ENCODE results near the gene HSPB6.

HSPB6 gene

DNA sequence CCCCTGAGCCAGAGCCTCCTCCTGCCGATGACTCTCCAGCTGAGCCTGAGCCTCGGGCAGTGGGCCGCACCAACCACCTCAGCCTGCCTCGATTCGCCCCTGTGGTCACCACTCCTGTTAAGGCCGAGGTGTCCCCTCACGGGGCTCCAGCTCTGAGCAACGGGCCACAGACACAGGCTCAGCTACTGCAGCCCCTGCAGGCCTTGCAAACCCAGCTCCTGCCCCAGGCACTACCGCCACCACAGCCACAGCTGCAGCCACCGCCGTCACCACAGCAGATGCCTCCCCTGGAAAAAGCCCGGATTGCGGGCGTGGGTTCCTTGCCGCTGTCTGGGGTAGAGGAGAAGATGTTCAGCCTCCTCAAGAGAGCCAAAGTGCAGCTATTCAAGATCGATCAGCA, 35.5 kb downstream of the HSPB6 start:
- H3K27me3 ChIP-seq (ENCODE audit: control insufficient read depth, insufficient read depth, low read length) = no peaks in the 10 kb centered on the region
- no peaks in the 10 kb centered on the region; the same call in 1 of the 2 replicates for H3K4me1 ChIP-seq (ENCODE audit: control insufficient read depth, insufficient read depth, low read length)
- H3K9me3 ChIP-seq (ENCODE audit: control insufficient read depth, insufficient read depth, low read length) = no peaks in the 10 kb centered on the region
- WGBS (ENCODE audit: insufficient coverage, insufficient read length) = no CpG with 5 or more reads among the region's 16 CpGs
- no peak for DNase-seq (ENCODE audit: low read depth, low spot score)
- no peak overlapping the region for H3K27ac ChIP-seq (ENCODE audit: low read length)
- no peak overlapping the region for H3K4me3 ChIP-seq (ENCODE audit: low read length)
- H3K36me3 ChIP-seq (ENCODE audit: control insufficient read depth, insufficient read depth, low read length) = peaks cover 50% of the 10 kb centered on the region

DNA sequence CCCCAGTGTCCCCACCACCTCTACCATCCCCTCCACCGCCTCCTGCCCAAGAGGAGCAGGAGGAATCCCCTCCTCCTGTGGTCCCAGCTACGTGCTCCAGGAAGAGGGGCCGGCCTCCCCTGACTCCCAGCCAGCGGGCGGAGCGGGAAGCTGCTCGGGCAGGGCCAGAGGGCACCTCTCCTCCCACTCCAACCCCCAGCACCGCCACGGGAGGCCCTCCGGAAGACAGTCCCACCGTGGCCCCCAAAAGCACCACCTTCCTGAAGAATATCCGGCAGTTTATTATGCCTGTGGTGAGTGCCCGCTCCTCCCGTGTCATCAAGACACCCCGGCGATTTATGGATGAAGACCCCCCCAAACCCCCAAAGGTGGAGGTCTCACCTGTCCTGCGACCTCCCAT, 36.2 kb downstream of the HSPB6 start:
- no peaks in the 10 kb centered on the region for H3K9me3 ChIP-seq (ENCODE audit: control insufficient read depth, insufficient read depth, low read length)
- no peak overlapping the region for H3K4me3 ChIP-seq (ENCODE audit: low read length)
- WGBS (ENCODE audit: insufficient coverage, insufficient read length) = no CpG with 5 or more reads among the region's 17 CpGs
- peaks cover 2% of the 10 kb centered on the region for H3K4me1 ChIP-seq (ENCODE audit: control insufficient read depth, insufficient read depth, low read length)
- peaks cover 46% of the 10 kb centered on the region for H3K36me3 ChIP-seq (ENCODE audit: control insufficient read depth, insufficient read depth, low read length)
- no peak overlapping the region for H3K27ac ChIP-seq (ENCODE audit: low read length)
- H3K27me3 ChIP-seq (ENCODE audit: control insufficient read depth, insufficient read depth, low read length) = no peaks in the 10 kb centered on the region
- no peak for DNase-seq (ENCODE audit: low read depth, low spot score)

DNA sequence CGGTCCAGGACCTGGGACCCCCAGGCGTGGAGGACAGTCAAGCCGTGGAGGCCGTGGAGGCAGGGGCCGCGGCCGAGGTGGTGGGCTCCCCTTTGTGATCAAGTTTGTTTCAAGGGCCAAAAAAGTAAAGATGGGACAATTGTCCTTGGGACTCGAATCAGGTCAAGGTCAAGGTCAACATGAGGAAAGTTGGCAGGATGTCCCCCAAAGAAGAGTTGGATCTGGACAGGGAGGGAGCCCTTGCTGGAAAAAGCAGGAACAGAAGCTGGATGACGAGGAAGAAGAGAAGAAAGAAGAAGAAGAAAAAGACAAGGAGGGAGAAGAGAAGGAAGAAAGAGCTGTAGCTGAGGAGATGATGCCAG, 36.7 kb downstream of the HSPB6 start:
- Histone ChIP-seq H3K9me3 (ENCODE audit: control insufficient read depth, insufficient read depth, low read length) (no peaks in the 10 kb centered on the region), H3K4me3 (ENCODE audit: low read length) (no peak overlapping the region), H3K27me3 (ENCODE audit: control insufficient read depth, insufficient read depth, low read length) (no peaks in the 10 kb centered on the region), H3K4me1 (ENCODE audit: control insufficient read depth, insufficient read depth, low read length) (peaks cover 6% of the 10 kb centered on the region), H3K27ac (ENCODE audit: low read length) (no peak overlapping the region), H3K36me3 (ENCODE audit: control insufficient read depth, insufficient read depth, low read length) (peaks cover 41% of the 10 kb centered on the region)
- WGBS (ENCODE audit: insufficient coverage, insufficient read length) = no CpG with 5 or more reads among the region's 9 CpGs
- DNase-seq (ENCODE audit: low read depth, low spot score) = no peak

DNA sequence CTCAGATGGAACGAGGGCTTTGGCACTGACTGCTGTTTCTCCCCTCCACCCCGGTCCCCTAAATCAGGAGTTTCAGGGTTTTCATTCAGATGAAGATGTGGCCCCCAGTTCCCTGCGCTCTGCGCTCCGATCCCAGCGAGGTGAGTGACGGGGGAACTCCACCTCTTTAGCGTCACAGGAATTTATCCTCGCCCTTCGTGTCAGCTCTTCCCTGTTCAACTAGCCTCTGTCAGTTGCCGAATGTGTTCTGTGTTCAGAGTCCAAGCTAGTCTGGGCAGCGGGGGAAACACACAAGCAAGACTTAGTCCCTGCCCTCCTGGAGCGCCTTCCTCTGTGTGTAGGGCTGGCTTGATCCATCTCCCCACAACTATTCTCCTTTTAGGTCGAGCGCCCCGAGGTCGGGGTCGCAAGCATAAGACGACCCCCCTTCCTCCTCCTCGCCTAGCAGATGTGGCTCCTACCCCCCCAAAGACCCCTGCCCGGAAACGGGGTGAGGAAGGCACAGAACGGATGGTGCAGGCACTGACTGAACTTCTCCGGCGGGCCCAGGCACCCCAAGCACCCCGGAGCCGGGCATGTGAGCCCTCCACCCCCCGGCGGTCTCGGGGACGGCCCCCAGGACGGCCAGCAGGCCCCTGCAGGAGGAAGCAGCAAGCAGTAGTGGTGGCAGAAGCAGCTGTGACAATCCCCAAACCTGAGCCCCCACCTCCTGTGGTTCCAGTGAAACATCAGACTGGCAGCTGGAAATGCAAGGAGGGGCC, 37.2 kb downstream of the HSPB6 start:
- no peaks in the 10 kb centered on the region for H3K9me3 ChIP-seq (ENCODE audit: control insufficient read depth, insufficient read depth, low read length)
- WGBS (ENCODE audit: insufficient coverage, insufficient read length) = no CpG with 5 or more reads among the region's 32 CpGs
- peaks cover 36% of the 10 kb centered on the region for H3K36me3 ChIP-seq (ENCODE audit: control insufficient read depth, insufficient read depth, low read length)
- H3K27ac ChIP-seq (ENCODE audit: low read length) = no peak overlapping the region
- DNase-seq (ENCODE audit: low read depth, low spot score) = no peak
- H3K4me1 ChIP-seq (ENCODE audit: control insufficient read depth, insufficient read depth, low read length) = peaks cover 6% of the 10 kb centered on the region
- H3K27me3 ChIP-seq (ENCODE audit: control insufficient read depth, insufficient read depth, low read length) = no peaks in the 10 kb centered on the region
- no peak overlapping the region for H3K4me3 ChIP-seq (ENCODE audit: low read length)

DNA sequence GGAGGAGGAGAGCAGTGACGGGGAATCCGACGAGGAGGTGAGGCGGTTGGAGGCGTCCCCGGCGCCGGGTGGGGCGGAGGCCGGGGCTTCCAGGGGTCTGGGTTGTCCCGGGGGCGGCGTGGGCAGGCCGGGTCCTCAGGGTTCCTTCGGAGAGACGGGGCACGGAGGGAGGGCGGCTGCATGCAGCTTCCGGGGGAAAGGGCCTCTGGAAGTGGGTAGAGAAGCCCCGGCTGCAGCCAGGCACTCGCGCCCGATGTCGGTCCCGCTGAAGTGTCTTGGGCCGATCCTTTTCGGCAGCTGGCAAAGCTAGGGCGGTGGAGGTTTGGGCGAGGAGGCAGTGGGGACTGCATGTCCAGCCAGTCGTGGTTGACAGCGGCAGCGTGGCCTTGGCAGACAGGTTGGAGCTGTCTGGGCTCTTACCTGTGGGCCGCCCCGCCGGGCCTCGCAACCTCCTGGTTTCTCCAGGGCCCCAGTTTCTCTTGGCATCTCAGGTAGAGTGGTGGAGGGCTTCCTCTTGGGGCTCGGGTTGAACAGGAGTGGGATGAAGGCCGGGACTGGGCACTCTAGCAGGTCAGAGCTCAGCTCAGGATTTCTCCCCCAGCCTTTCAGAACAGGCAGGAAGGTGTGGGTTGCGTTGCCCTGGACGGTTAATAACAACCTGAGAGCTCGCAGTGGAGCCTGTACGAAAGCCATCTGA, 38.3 kb downstream of the HSPB6 start:
- no peaks in the 10 kb centered on the region for H3K27me3 ChIP-seq (ENCODE audit: control insufficient read depth, insufficient read depth, low read length)
- H3K4me1 ChIP-seq (ENCODE audit: control insufficient read depth, insufficient read depth, low read length) = peaks cover 8% of the 10 kb centered on the region
- H3K4me3 ChIP-seq (ENCODE audit: low read length) = peak overlapping the region; percentile 89
- WGBS (ENCODE audit: insufficient coverage, insufficient read length) = no CpG with 5 or more reads among the region's 42 CpGs
- DNase-seq (ENCODE audit: low read depth, low spot score) = no peak
- no peaks in the 10 kb centered on the region for H3K9me3 ChIP-seq (ENCODE audit: control insufficient read depth, insufficient read depth, low read length)
- no peak overlapping the region for H3K27ac ChIP-seq (ENCODE audit: low read length)
- H3K36me3 ChIP-seq (ENCODE audit: control insufficient read depth, insufficient read depth, low read length) = peaks cover 26% of the 10 kb centered on the region

DNA sequence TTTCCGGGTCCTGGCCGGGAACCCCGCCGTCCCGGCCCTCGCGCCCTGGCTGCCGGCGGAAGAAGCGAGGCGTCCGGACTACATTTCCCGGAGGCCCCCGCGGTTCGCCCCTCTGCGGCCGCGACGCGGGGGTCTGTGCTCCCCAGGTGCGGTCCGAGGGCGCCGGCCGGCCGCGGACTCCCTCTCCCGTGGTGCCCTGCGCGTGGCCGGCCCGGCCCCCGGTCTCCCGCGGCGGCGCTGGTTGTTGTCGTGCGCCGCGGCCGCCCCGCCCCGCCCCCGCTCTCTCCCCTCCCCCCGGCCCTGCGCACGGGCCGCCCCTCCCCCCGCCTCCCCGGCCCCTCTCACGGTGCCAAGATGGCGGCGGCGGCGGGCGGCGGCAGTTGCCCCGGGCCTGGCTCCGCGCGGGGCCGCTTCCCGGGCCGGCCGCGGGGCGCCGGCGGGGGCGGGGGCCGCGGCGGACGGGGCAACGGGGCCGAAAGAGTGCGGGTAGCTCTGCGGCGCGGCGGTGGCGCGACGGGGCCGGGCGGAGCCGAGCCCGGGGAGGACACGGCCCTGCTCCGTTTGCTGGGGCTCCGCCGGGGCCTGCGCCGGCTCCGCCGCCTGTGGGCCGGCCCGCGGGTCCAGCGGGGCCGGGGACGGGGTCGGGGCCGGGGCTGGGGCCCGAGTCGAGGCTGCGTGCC, 39.0 kb downstream of the HSPB6 start, which contains the start of gene KMT2B:
Gene KMT2B (plus strand): TSS at position 339 of the 680 bp plus-strand sequence. CDS start 16 bp downstream, at position 355.
- H3K36me3 ChIP-seq (ENCODE audit: control insufficient read depth, insufficient read depth, low read length) = peaks cover 19% of the 10 kb centered on the region
- H3K27ac ChIP-seq (ENCODE audit: low read length) = no peak within 1 kb of the TSS
- H3K4me3 ChIP-seq (ENCODE audit: low read length) = peak within 1 kb of the TSS; percentile 89
- WGBS (ENCODE audit: insufficient coverage, insufficient read length) = no CpG with 5 or more reads among the region's 109 CpGs
- no peak for DNase-seq (ENCODE audit: low read depth, low spot score)
- peaks cover 8% of the 10 kb centered on the region for H3K4me1 ChIP-seq (ENCODE audit: control insufficient read depth, insufficient read depth, low read length)
- no peaks in the 10 kb centered on the region for H3K27me3 ChIP-seq (ENCODE audit: control insufficient read depth, insufficient read depth, low read length)
- no peaks in the 10 kb centered on the region for H3K9me3 ChIP-seq (ENCODE audit: control insufficient read depth, insufficient read depth, low read length)

DNA sequence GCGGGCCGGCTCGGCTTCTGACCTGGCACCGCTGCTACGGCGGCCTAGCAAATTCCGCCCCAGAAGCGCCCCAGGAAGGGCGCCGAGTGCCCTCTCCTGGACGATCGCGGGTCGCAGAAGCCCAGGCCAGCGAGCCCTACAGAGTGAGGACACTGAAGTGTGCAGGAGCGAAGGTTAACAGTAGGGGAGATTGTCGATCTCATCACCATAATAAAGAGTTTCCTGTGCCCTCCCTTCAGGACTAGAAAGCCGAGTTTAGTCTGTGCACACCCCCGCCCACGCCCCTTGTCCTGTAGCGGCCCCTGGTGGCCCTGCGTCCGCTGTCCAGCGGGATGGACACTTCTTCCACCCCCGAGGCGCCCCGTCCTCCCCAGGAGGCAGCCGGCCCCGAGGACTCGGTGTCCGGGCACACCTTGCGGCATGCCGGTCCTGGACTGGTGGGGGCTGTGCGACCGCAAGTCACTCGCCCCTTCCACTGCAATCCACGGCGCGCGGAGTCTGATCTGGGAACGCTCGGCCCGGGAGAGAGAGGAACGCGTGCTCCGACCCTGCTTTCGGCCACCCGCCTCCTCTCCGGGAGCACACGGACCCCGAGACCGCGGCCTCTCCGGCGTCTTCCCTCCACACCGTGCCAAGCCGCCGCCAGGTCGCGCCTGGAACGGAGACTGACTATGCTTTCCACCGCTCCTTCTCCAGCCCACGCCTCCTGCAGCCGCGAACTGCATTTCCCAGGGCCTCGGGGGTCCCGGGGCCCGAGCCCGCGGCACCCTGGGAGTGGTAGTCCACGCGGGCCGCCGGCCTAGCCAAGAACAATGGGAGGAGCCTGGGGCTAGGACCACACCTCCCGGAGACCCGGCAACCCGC, 39.8 kb downstream of the HSPB6 start:
- peaks cover 12% of the 10 kb centered on the region for H3K36me3 ChIP-seq (ENCODE audit: control insufficient read depth, insufficient read depth, low read length)
- peaks cover 8% of the 10 kb centered on the region for H3K4me1 ChIP-seq (ENCODE audit: control insufficient read depth, insufficient read depth, low read length)
- peak; percentile 93 for DNase-seq (ENCODE audit: low read depth, low spot score)
- no peak overlapping the region for H3K27ac ChIP-seq (ENCODE audit: low read length)
- H3K27me3 ChIP-seq (ENCODE audit: control insufficient read depth, insufficient read depth, low read length) = no peaks in the 10 kb centered on the region
- peak overlapping the region; percentile 74 for H3K4me3 ChIP-seq (ENCODE audit: low read length)
- WGBS (ENCODE audit: insufficient coverage, insufficient read length) = no CpG with 5 or more reads among the region's 77 CpGs
- H3K9me3 ChIP-seq (ENCODE audit: control insufficient read depth, insufficient read depth, low read length) = no peaks in the 10 kb centered on the region

DNA sequence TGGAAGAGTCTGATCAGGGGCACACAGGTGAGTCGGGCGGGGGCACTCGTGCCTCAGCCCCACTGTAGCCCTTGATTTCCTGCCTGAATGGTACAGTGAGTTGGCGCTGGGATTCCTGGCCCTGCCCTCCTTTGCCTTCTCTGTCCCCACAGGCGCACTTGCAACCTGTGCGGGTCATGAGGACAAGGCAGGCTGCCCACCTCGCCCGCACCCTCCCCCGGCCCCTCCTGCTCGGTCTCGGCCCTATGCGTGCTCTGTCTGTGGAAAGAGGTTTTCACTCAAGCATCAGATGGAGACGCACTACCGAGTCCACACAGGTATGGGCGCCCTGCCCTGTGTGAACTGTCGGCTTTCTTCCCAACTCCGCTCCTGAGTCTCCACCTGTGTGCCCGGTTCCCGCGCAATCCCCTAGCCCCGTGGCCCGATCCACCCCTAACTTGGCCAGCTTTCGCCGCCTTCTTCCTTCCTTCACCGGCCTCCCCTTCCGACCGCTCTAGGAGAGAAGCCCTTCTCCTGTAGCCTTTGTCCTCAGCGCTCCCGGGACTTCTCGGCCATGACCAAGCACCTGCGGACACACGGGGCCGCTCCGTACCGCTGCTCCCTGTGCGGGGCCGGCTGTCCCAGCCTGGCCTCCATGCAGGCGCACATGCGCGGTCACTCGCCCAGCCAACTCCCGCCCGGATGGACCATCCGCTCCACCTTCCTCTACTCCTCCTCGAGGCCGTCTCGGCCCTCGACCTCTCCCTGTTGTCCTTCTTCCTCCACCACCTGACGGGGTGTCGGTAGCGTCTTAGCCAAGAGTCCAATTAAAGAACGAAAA, 40.6 kb downstream of the HSPB6 start:
- Histone ChIP-seq H3K4me3 (ENCODE audit: low read length) (peak overlapping the region; percentile 74; the same call in 1 of the 2 replicates), H3K9me3 (ENCODE audit: control insufficient read depth, insufficient read depth, low read length) (no peaks in the 10 kb centered on the region), H3K27ac (ENCODE audit: low read length) (no peak overlapping the region), H3K4me1 (ENCODE audit: control insufficient read depth, insufficient read depth, low read length) (peaks cover 8% of the 10 kb centered on the region), H3K27me3 (ENCODE audit: control insufficient read depth, insufficient read depth, low read length) (no peaks in the 10 kb centered on the region), H3K36me3 (ENCODE audit: control insufficient read depth, insufficient read depth, low read length) (peaks cover 8% of the 10 kb centered on the region; the same call in 1 of the 2 replicates)
- no CpG with 5 or more reads among the region's 52 CpGs for WGBS (ENCODE audit: insufficient coverage, insufficient read length)
- no peak for DNase-seq (ENCODE audit: low read depth, low spot score)

DNA sequence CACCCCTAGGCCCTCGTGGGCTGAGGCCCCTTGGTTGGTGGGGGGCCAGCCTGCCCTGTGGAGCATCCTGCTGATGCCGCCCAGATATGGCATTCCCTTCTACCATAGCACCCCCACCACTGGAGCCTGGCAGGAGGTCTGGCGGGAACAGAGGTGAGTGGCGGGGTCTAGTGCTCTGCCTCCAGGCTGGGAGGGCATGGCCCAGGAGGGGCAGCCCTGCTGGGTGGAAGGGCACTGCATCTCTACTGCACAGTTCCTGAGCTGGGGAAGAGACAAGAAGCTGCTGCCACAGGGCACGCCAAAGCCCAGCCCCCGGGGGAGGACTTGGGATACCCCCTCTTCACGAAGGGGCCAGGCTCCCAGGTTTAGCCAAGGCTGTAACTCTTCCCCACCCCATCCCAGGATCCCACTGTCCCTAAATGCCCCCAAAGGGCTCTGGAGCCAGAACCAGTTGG, 41.4 kb downstream of the HSPB6 start:
- Histone ChIP-seq H3K4me1 (ENCODE audit: control insufficient read depth, insufficient read depth, low read length) (peaks cover 8% of the 10 kb centered on the region), H3K4me3 (ENCODE audit: low read length) (no peak overlapping the region), H3K9me3 (ENCODE audit: control insufficient read depth, insufficient read depth, low read length) (no peaks in the 10 kb centered on the region), H3K36me3 (ENCODE audit: control insufficient read depth, insufficient read depth, low read length) (peaks cover 4% of the 10 kb centered on the region; the same call in 1 of the 2 replicates), H3K27ac (ENCODE audit: low read length) (no peak overlapping the region), H3K27me3 (ENCODE audit: control insufficient read depth, insufficient read depth, low read length) (no peaks in the 10 kb centered on the region)
- no peak for DNase-seq (ENCODE audit: low read depth, low spot score)
- no CpG with 5 or more reads among the region's 7 CpGs for WGBS (ENCODE audit: insufficient coverage, insufficient read length)

Measured in iPS DF 6.9 (cell line).